Activated T-helper 1 cell treated with anti-CD3 and anti-CD28 coated beads, Interleukin-12 subunit alpha, Interleukin-12 subunit beta, Interleukin-2, Interleukin-4 antibody, amounts not matched to agents 30 ng/mL and 10 ng/mL and 1 ng/mL, durations not matched to agents 14 hours and 24 hours and 36 hours (primary cell): Measurements from ENCODE around the gene SLC19A2. TPM values are rescaled to one million over a fixed set of nuclear protein-coding genes. Genes with fewer than 3 reads are reported as not detected.
"Not testable (repeated sequence)": the region's sequence is repeated elsewhere in the genome, so short reads cannot be mapped to it uniquely, and the experiment has no call there.

Source experiments
- DNase-seq: peaks from one replicate; pipeline ENCODE4 v3.0.0; 2021; ENCODE audit warnings: low spot score
- H3K27ac Mint-ChIP-seq: one replicate; pipeline ENCODE4 v1.8.0; 2021; ENCODE audit warnings: mild to moderate bottlenecking, mixed read lengths
- H3K27me3 Mint-ChIP-seq: one replicate; pipeline ENCODE4 v1.8.0; 2022; ENCODE audit warnings: mild to moderate bottlenecking, moderate library complexity, mixed read lengths; ENCODE audit not compliant: insufficient read depth
- H3K36me3 Mint-ChIP-seq: one replicate; pipeline ENCODE4 v1.8.0; 2021; ENCODE audit warnings: low read depth, mixed read lengths
- H3K4me1 Mint-ChIP-seq: one replicate; pipeline ENCODE4 v1.8.0; 2021; ENCODE audit warnings: low read depth, mixed read lengths
- H3K4me3 Mint-ChIP-seq: one replicate; pipeline ENCODE4 v1.8.0; 2021; ENCODE audit warnings: mild to moderate bottlenecking, moderate library complexity, mixed read lengths
- H3K9me3 Mint-ChIP-seq: one replicate; pipeline ENCODE4 v1.8.0; 2021; ENCODE audit warnings: mixed read lengths
- intact Hi-C: fragments of 100-400 bp; cut with micrococcal nuclease; formaldehyde crosslinking; loops from one replicate; pipeline ENCODE4 v1.15.1; 2024
- total RNA-seq: library from RNA; stranded (reverse); gene quantifications from 2 replicates; pipeline ENCODE4 v1.2.3, GENCODE V29; 2022

SLC19A2 gene
- total RNA-seq, 1 donor from 2014 or later = 12.8 TPM

- Mint-ChIP-seq H3K27ac (no peak overlapping the region), H3K4me1 (no peaks in the 10 kb centered on the region), H3K27me3 (no peaks in the 10 kb centered on the region), H3K4me3 (no peak overlapping the region), H3K36me3 (peaks cover 58% of the 10 kb centered on the region), H3K9me3 (no peaks in the 10 kb centered on the region)
- DNase-seq = no peak
- intact Hi-C loops = no loop called here
These were observed 35.5 kb upstream of the SLC19A2 start for GRCh38 chr1:169521226-169521625.

GRCh38 chr1:169517558-169518186 is 31.9 kb upstream of the SLC19A2 start:
- H3K4me1 Mint-ChIP-seq = peaks cover 6% of the 10 kb centered on the region

GRCh38 chr1:169515641-169516040 is 29.9 kb upstream of the SLC19A2 start:
- Mint-ChIP-seq H3K36me3 (peaks cover 65% of the 10 kb centered on the region), H3K27me3 (no peaks in the 10 kb centered on the region), H3K9me3 (no peaks in the 10 kb centered on the region), H3K27ac (no peak overlapping the region), H3K4me1 (peaks cover 15% of the 10 kb centered on the region), H3K4me3 (no peak overlapping the region)
- intact Hi-C loops = no loop called here
- DNase-seq = no peak

More at GRCh38 chr1:169517558-169518186, 31.9 kb upstream of the SLC19A2 start:
- H3K27ac Mint-ChIP-seq = no peak overlapping the region
- intact Hi-C loops = no loop called here
- H3K27me3 Mint-ChIP-seq = no peaks in the 10 kb centered on the region
- H3K4me3 Mint-ChIP-seq = no peak overlapping the region
- H3K36me3 Mint-ChIP-seq = peaks cover 69% of the 10 kb centered on the region
- no peaks in the 10 kb centered on the region for H3K9me3 Mint-ChIP-seq
- no peak for DNase-seq

GRCh38 chr1:169514566-169515270 is 29.0 kb upstream of the SLC19A2 start:
- H3K36me3 Mint-ChIP-seq = peaks cover 62% of the 10 kb centered on the region
- H3K27ac Mint-ChIP-seq = no peak overlapping the region
- no peaks in the 10 kb centered on the region for H3K27me3 Mint-ChIP-seq
- no peak overlapping the region for H3K4me3 Mint-ChIP-seq
- no peaks in the 10 kb centered on the region for H3K9me3 Mint-ChIP-seq
- no peak for DNase-seq
- intact Hi-C loops = no loop called here
- H3K4me1 Mint-ChIP-seq = peaks cover 15% of the 10 kb centered on the region

- Mint-ChIP-seq H3K4me3 (no peak overlapping the region), H3K4me1 (peaks cover 22% of the 10 kb centered on the region), H3K36me3 (peaks cover 58% of the 10 kb centered on the region), H3K27ac (no peak overlapping the region), H3K27me3 (no peaks in the 10 kb centered on the region), H3K9me3 (no peaks in the 10 kb centered on the region)
- no peak for DNase-seq
- intact Hi-C loops = no loop called here
These were observed 27.5 kb upstream of the SLC19A2 start for GRCh38 chr1:169513208-169513607.

GRCh38 chr1:169511316-169512005 is 25.7 kb upstream of the SLC19A2 start:
- H3K27me3 Mint-ChIP-seq = no peaks in the 10 kb centered on the region
- H3K4me3 Mint-ChIP-seq = no peak overlapping the region
- peaks cover 3% of the 10 kb centered on the region for H3K9me3 Mint-ChIP-seq
- intact Hi-C loops = no loop called here
- no peak for DNase-seq
- H3K4me1 Mint-ChIP-seq = peaks cover 23% of the 10 kb centered on the region
- H3K36me3 Mint-ChIP-seq = peaks cover 47% of the 10 kb centered on the region
- no peak overlapping the region for H3K27ac Mint-ChIP-seq

GRCh38 chr1:169510060-169510459 is 24.3 kb upstream of the SLC19A2 start:
- H3K4me1 Mint-ChIP-seq = peaks cover 17% of the 10 kb centered on the region
- no peaks in the 10 kb centered on the region for H3K27me3 Mint-ChIP-seq

GRCh38 chr1:169509354-169509753 is 23.6 kb upstream of the SLC19A2 start:
- no peak overlapping the region for H3K27ac Mint-ChIP-seq
- no peak overlapping the region for H3K4me3 Mint-ChIP-seq
- no peaks in the 10 kb centered on the region for H3K27me3 Mint-ChIP-seq
- no peak for DNase-seq
- H3K36me3 Mint-ChIP-seq = peaks cover 28% of the 10 kb centered on the region
- H3K4me1 Mint-ChIP-seq = peaks cover 17% of the 10 kb centered on the region
- peaks cover 3% of the 10 kb centered on the region for H3K9me3 Mint-ChIP-seq
- intact Hi-C loops = no loop called here

More at GRCh38 chr1:169510060-169510459, 24.3 kb upstream of the SLC19A2 start:
- no peak overlapping the region for H3K27ac Mint-ChIP-seq
- intact Hi-C loops = no loop called here
- DNase-seq = no peak
- peaks cover 34% of the 10 kb centered on the region for H3K36me3 Mint-ChIP-seq
- no peak overlapping the region for H3K4me3 Mint-ChIP-seq
- peaks cover 3% of the 10 kb centered on the region for H3K9me3 Mint-ChIP-seq

GRCh38 chr1:169508432-169509338 is 22.9 kb upstream of the SLC19A2 start:
- Mint-ChIP-seq H3K4me3 (peak overlapping the region; percentile 54), H3K36me3 (peaks cover 29% of the 10 kb centered on the region), H3K9me3 (peaks cover 3% of the 10 kb centered on the region)

GRCh38 chr1:169507413-169507812 is 21.7 kb upstream of the SLC19A2 start:
- no peak overlapping the region for H3K4me3 Mint-ChIP-seq
- H3K27ac Mint-ChIP-seq = no peak overlapping the region
- no peak for DNase-seq
- peaks cover 17% of the 10 kb centered on the region for H3K4me1 Mint-ChIP-seq
- H3K27me3 Mint-ChIP-seq = no peaks in the 10 kb centered on the region
- H3K36me3 Mint-ChIP-seq = peaks cover 22% of the 10 kb centered on the region
- intact Hi-C loops = no loop called here
- H3K9me3 Mint-ChIP-seq = peaks cover 3% of the 10 kb centered on the region

More at GRCh38 chr1:169508432-169509338, 22.9 kb upstream of the SLC19A2 start:
- H3K27me3 Mint-ChIP-seq = no peaks in the 10 kb centered on the region
- intact Hi-C loops = no loop called here
- DNase-seq = no peak
- H3K4me1 Mint-ChIP-seq = peaks cover 17% of the 10 kb centered on the region
- H3K27ac Mint-ChIP-seq = peak overlapping the region; percentile 70

GRCh38 chr1:169503601-169504000 is 17.9 kb upstream of the SLC19A2 start:
- peaks cover 20% of the 10 kb centered on the region for H3K36me3 Mint-ChIP-seq

GRCh38 chr1:169499807-169500206 is 14.1 kb upstream of the SLC19A2 start:
- H3K36me3 Mint-ChIP-seq = peaks cover 22% of the 10 kb centered on the region
- DNase-seq = no peak
- H3K9me3 Mint-ChIP-seq = peaks cover 9% of the 10 kb centered on the region
- intact Hi-C loops = no loop called here
- H3K27me3 Mint-ChIP-seq = peaks cover 2% of the 10 kb centered on the region
- no peak overlapping the region for H3K27ac Mint-ChIP-seq
- no peak overlapping the region for H3K4me3 Mint-ChIP-seq
- peaks cover 13% of the 10 kb centered on the region for H3K4me1 Mint-ChIP-seq

More at GRCh38 chr1:169503601-169504000, 17.9 kb upstream of the SLC19A2 start:
- H3K9me3 Mint-ChIP-seq, H3K27me3 Mint-ChIP-seq, DNase-seq, H3K4me1 Mint-ChIP-seq, H3K27ac Mint-ChIP-seq, intact Hi-C loops, H3K4me3 Mint-ChIP-seq: not testable (repeated sequence)
